HG02678 (cell line): ENCODE results near the gene TBX21.
"Not testable (repeated sequence)": the region's sequence is repeated elsewhere in the genome, so short reads cannot be mapped to it uniquely, and the experiment has no call there.

Experiments
- ATAC-seq: cut with Tn5 transposase; IDR thresholded peaks from one replicate; pipeline ENCODE4 v1.9.1; 2021; ENCODE audit warnings: mild to moderate bottlenecking, moderate library complexity; ENCODE audit not compliant: unreplicated experiment

The TBX21 gene

DNA sequence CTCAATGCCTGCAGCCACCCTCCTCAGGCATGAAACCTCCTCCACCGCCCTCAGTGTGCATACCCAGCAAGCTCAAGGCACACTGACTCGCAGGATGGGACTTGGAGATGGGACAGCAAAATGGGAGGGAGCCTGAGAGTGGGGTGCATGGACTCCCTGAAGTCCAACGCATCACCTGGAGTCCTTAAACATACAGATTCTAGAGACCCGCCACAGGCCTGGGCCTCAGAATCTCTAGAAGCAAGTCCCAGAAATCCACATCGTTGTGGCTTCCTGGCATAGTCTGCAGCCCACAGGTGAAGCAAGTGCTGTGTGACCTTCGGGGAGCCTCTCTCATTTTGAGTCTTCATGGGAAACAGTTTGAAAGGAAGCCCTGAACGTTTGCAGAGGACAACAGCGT lies 3.6 kb upstream of the TBX21 start:
- no peak for ATAC-seq

DNA sequence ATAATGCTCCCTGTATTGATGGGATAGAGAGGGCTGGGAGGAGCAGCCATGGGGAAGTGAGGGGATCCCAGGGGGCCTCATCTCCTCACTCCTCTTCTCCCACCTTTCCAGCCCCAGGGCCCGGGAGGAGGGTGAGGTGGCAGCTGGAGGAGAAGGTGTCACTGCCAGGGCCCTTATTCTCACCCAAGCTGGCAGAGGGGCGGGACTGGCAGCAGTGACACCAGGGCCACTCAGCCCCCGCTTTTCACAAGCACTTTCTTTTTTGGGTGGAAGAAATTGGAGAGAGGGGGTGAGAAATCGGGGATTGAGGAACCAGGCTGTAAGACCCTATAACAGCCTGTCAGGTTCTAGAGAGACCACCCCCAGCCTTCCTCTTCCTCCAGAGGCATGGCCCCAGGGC lies 2.4 kb upstream of the TBX21 start:
- no peak for ATAC-seq

DNA sequence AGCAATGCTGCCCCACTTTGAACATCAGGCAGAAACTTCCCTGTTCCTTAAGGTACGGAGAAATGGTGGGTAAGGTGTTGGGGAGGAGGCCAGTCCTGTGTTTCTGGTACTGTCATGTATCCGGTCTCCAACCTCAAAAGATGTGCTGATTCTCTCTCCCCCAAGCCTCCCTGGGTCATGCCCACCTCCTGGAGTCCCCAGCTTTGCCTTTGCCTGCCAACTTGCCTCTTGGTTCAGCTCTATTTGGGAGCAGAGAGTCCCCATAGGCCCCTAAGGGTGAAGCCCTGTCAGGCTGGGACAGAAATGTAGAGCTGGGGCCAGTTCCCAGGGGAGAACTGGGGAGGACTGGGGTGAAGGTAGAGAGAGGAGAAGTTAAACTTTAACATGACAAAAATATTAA lies 1.6 kb upstream of the TBX21 start:
- ATAC-seq, result no peak

DNA sequence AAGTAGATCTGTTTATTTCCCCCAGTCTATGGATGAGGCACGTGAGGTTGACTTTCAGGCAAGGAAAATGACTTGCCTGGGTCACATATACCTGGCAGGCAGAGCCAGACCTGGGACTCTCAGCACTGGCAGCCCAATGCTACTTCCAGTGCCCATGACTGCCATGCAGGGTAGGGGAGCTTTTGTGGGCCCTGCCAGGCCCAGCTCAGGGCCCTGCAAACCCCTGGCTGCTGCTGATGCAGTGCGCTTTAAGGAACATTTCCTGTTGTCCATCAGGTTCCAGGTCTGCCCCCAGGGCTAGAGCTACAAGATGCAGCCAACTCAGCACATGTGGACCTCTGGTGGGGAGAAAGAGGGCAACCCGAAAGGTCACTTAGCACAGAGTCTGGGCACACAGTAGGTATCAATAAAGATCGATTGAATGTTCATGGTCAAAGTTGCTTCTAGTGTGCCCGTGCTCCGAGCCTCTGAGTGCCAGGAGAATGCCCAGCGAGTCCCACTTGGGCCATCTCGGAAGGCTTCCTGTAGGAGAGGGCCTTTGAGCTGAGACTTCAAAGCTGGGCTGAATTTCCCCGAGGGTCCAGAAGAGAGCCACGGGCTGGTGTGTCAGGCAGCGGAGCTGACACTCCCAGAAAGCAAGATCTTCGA lies 513 bp upstream of the TBX21 start:
- no peak for ATAC-seq

DNA sequence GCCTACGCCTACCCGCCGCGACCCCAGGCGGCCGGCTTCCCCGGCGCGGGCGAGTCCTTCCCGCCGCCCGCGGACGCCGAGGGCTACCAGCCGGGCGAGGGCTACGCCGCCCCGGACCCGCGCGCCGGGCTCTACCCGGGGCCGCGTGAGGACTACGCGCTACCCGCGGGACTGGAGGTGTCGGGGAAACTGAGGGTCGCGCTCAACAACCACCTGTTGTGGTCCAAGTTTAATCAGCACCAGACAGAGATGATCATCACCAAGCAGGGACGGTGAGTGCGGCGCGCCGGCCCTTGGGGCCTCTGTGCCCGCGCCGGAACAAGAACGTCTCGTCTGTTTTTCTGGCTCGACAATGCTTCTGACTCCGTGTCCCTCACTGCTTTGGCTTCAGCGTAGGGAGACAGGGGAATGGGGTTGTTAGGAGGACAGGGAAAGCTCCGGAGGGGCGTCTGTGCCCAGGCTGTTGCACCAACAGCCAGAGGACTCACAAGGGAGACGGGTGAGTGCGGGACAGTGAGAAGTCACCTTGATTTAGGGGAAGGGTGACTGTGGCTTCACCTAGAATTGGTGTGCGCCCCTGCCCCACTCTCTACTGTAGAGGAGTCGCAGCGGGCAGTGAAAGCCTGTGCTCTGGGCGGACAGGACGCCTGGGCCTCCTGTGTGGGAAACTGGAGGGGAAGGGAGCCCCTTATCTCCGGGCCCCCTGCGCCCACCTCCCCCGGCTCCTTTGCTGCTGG lies 806 bp downstream of the TBX21 start:
- peak; percentile 13 for ATAC-seq

DNA sequence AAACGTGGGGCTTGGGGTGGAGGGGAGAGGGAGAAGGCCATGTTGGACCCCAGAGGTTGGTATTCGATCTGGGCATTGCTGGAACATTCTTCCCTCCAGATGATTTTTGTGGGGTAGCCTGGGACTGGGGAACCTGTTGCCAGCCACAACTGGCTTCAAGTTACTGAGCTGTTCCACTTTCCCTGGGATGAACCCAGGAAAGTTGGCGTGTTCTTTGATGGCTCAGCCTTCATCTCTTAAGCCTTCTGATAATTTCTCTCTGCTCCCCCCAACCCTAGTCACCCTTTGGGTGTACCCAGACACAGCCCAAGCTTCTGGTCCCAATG lies 2.1 kb downstream of the TBX21 start:
- ATAC-seq, result no peak

DNA sequence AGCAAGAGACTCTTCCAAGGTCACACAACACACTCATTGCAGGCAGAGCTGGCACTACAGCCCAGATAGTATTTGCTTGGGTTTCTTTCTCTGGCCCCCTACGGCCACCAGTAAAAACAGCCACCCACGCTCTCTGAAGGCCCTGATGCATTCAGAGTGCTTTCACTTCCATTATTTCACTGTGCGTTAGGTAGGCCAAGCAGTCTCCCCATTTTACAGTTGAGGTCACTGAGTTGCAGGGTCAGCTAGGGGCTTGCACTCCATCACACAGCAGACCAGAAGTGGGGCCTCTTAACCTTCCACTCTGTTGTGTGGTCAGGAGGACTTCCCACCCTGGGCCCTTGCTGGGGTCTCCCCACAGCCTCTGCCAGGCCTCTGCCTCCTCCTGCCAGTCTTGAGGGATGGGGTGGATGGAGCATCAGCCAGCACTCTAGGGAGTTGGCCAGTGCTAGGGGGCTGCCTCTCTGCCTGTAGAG lies 2.5 kb downstream of the TBX21 start:
- peak; percentile 51 for ATAC-seq

DNA sequence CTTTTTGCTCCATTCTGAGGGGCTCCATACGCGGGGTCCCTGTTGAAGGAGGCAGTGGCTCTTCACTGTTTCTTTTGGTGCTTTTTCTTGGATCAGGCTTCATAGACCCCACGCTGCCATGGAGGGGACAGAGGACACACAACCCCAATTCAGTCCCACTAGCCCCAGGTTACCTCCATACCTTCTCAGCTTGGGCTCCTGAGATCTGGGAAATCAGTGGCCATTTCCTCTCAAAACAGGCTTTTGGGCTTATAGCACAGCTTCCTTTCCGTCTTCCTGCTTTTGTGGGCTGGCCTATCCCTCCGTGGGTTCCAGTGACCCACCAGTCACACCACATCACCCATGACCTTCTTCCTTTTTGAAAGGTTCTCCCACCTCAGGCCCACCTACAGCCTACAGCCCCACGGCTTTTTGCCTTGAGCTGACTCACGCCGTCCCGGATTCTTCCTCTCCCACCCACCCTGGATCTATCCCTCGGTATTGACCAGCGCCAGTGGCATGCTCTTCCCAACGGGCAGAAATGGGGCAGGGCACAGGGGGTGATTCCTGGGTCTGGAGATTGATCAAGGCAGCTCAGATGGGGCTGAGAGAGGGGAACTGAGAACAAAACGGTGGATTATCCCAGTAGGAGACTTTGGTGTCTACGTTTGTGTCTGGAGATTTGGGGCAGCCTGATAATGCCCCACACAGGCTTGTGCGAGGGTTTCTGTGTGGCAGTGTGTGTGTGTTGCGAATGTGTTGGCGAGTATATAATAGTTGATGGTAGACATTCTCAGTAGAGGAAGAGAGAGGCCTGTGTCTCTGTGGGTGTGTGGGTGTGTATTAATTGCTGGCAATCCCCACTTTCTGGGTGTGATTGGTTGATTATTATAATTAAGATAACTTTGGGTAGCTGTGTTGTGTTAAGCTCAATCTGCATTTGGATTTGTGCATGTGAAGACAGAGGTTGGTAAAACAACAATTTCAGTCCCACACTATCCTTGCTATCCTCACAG lies 3.8 kb downstream of the TBX21 start:
- ATAC-seq, result no peak

DNA sequence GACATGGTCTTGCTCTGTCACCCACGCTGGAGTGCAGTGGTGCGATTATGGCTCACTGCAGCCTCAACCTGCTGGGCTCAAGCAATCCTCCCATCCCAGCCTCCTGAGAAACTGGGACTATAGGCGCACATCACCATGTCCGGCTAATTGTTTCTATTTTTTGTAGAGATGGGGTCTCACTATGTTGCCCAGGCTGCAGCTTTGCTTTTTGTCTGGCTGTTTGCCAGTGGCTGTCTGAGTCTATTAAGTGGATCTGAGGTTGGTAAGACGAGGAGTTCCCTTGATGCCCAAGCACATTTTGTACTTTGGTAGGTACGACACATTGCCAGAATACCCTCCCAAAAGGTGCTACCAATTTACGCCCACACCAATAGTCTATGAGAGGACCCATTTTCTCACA lies 5.1 kb downstream of the TBX21 start:
- ATAC-seq, result no peak

DNA sequence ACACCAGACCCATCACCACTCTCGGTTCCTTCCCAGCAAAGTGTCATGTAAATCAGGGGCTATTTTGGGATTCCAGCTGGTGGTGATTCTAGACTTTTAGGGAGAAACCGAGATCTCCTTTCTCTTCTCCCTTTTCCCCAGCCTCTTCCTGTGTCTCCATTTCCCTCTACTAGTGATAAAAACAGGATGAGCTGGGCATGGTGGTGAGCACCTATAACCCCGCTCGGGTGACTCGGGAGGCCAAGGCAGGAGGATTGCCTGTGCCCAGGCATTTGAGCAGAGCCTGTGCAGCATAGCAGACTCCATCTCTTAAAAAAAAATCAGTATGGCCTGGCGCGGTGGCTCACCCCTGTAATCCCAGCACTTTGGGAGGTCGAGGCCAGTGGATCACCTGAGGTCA lies 6.1 kb downstream of the TBX21 start:
- no peak for ATAC-seq

DNA sequence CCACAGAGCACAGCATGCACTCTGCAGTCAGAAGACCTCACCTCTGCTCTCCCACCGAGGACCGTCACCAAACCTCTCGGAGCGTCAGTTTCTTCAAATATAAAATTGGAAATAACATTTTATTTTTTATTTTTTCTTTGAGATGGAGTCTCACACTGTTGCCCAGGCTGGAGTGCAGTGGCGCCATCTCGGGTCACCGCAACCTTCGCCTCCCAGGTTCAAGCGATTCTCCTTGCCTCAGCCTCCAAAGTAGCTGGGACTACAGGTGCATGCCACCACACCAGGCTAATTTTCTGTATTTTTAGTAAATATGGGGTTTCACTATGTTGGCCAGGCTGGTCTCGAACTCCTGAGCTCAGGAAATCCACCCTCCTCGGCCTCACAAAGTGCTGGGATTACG lies 6.9 kb downstream of the TBX21 start:
- ATAC-seq, result not testable (repeated sequence)

DNA sequence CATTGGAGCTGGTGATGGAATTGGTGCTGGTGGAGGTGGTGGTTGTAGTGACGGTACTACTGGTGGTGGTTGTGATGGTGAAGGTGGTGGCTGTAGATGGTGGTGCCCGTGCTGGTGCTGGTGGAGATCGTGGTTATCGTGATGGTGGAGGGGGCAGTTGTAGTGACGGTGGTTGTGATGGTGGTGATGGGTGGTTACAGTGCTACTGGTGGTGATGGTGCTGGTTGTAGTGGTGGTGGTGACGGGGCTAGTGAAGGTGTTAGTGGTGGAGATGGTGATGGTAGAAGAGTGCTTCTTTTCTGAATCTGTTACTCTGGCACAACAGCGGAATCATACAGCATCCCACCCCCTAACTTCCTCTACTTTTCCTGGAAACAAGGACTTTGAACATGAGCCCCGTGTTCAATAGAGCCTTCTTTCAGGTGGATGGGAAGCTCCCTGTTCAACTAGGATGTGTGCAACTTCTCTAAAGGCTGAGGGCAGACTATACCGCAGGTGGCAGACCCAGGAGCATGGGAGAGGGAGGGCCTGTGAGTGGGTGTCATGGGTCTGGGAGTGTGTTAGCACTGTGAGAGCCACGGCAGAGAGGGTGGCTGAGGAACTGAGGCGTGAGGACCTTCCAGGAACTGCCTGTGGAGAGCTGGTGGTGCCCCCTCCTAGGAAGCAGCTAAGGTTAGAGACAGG lies 8.2 kb downstream of the TBX21 start:
- no peak for ATAC-seq

DNA sequence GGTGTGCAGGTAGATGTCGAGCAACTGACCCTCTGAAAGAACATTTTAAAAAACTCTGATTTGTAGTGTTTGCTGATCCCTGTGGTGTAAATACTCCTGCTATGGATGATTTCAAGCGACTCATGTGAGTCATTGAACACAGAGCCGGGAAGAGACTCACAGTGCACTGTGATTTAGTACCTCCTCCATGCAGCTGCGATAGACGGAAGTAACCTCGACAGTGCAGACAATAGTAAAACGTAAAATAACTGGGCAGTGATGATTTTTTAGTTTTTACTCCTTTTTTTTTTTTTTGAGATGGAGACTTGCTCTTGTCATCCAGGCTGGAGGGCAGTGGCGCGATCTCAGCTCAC lies 8.7 kb downstream of the TBX21 start:
- ATAC-seq, result no peak

DNA sequence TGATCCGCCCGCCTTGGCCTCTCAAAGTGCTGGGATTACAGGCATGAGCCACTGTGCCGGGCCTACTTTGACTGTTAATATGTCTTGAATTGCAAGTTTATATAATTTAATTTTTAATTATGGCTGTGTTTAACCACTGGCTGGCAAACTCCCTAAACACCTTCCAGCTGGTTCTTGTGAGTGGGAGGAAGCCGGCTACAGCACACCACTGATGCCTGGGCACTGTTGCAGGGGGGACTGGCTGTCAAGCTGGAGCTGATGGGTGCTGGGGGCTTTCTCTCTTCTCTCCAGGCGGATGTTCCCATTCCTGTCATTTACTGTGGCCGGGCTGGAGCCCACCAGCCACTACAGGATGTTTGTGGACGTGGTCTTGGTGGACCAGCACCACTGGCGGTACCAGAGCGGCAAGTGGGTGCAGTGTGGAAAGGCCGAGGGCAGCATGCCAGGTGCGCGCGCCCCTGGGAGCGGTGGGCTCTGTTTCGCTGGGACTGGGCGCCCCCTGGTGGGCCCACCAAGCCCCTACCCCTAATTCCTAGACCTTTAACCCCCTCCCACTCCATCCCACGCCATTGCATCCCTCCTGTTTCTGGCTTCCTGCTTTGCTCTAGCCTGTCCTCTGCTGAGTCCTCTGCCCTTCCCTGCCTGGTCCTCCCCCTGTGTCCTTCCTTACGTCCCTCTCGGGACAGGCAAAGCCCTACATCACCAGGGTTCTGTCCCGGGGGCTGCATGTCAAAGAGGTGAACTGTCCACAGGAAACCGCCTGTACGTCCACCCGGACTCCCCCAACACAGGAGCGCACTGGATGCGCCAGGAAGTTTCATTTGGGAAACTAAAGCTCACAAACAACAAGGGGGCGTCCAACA lies 9.5 kb downstream of the TBX21 start:
- no peak for ATAC-seq

DNA sequence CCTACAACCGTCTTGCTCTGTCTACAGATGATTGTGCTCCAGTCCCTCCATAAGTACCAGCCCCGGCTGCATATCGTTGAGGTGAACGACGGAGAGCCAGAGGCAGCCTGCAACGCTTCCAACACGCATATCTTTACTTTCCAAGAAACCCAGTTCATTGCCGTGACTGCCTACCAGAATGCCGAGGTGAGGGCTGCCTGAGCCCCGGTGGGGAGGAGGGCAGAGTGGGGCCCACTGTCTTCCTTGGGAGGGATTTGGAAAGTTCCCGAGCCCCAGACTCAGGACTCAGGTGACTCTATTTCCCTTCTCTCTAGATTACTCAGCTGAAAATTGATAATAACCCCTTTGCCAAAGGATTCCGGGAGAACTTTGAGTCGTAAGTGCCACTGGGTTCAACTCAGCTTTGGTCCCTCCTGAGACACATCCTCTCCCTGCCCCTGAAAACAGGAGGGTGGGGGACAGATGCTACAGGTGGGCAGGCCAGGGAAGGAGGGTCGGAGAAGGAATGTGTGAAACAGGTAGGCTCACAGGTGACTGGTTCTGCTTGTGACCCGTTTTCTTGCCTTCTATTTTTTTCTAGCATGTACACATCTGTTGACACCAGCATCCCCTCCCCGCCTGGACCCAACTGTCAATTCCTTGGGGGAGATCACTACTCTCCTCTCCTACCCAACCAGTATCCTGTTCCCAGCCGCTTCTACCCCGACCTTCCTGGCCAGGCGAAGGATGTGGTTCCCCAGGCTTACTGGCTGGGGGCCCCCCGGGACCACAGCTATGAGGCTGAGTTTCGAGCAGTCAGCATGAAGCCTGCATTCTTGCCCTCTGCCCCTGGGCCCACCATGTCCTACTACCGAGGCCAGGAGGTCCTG lies 11.4 kb downstream of the TBX21 start:
- ATAC-seq, result no peak

DNA sequence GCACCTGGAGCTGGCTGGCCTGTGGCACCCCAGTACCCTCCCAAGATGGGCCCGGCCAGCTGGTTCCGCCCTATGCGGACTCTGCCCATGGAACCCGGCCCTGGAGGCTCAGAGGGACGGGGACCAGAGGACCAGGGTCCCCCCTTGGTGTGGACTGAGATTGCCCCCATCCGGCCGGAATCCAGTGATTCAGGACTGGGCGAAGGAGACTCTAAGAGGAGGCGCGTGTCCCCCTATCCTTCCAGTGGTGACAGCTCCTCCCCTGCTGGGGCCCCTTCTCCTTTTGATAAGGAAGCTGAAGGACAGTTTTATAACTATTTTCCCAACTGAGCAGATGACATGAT lies 12.0 kb downstream of the TBX21 start:
- ATAC-seq, result no peak

DNA sequence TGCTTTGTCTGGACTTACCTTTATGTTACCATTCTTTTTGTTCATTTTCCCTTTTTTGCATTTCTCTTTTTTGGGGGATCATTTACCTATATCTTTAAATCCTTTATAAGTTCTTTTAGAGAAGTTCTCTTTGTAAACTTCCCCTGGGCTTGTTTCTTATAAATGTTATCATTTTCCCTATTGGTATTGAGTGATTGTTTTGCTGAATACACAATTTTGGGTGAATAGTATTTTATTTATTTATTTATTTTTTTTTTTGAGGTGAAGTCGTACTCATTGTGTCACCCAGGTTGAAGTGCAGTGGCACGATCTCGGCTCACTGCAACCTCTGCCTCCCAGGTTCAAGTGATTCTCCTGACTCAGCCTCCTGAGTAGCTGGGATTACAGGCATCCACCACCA lies 18.4 kb downstream of the TBX21 start:
- ATAC-seq, result no peak

DNA sequence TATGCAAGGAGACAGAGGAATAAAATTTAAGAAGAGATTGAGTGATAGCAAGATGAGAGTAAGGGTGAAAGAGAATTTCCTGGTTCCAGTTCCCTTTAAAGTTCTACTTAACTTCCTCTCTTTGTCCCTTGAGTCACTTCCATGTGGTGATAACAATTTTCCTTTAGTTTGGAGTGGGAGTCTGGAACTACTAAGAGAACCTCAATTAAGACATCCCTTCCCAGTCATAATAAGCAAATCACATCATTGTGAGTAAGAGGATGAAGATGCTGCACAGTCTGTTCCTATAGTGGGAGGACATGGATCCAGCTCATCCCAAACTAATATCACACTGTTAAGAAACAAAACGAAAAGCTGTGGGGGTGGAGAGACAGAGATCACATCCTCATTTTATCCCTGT lies 24.4 kb downstream of the TBX21 start:
- ATAC-seq, result no peak

DNA sequence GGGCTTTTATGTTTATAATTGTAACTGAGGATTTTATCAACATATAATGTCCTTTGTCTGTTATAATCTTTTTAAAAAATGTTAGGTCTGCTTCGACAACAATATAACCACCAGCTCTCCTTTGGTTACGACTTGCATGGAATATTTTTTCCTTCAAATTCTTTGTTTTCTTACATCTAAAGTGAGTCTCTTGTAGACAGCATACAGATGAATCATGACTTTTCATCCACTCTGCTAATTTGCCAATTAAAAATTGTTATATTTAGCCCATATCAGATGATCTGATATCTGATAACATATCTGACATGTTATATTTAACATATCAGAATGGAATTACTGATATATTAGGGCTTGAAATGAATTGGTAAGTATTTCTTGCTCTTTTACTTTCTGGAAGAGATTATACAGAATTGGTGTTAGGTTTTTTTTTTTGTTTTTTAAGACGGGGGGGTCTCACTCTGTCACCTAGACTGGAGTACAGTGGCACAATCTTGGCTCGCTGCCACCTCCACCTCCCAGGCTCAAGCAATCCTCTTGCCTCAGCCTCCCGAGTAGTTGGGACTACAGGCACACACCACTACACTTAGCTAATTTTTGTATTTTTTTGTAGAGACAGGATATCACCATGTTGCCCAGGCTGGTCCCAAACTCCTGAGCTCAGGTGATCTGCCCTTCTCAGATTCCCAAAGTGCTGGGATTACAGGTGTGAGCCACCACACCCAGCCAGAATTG lies 27.5 kb downstream of the TBX21 start:
- ATAC-seq, result no peak
